GM12875 (cell line): ENCODE measurements around the gene TMC5.

ENCODE experiments used
- H3K4me3 ChIP-seq: one replicate; pipeline ENCODE4 v1.5.1; 2011; ENCODE audit warnings: low read depth, low read length, control low read depth
- CTCF ChIP-seq: IDR thresholded peaks from 2 replicates; pipeline ENCODE4 v1.5.1; 2011; ENCODE audit warnings: low read depth, mild to moderate bottlenecking, control low read depth, inconsistent platforms, low read length, moderate library complexity, borderline replicate concordance; ENCODE audit not compliant: insufficient read depth

The TMC5 gene

GRCh38 chr16:19523184-19523558, 105.5 kb downstream of the TMC5 start:
- no peak overlapping the region for H3K4me3 ChIP-seq
- TF ChIP-seq CTCF = no peak

GRCh38 chr16:19523559-19524355, 106.1 kb downstream of the TMC5 start, which contains the start of gene CCP110:
CCP110 (plus strand) TSS chr16:19523942; CDS start chr16:19527882, 3,940 bp downstream.
- peak within 1 kb of the TSS; percentile 90 for H3K4me3 ChIP-seq
- no peak for TF ChIP-seq CTCF

GRCh38 chr16:19524356-19524615, 106.6 kb downstream of the TMC5 start:
- TF ChIP-seq CTCF = no peak
- peak overlapping the region; percentile 90 for H3K4me3 ChIP-seq

DNA sequence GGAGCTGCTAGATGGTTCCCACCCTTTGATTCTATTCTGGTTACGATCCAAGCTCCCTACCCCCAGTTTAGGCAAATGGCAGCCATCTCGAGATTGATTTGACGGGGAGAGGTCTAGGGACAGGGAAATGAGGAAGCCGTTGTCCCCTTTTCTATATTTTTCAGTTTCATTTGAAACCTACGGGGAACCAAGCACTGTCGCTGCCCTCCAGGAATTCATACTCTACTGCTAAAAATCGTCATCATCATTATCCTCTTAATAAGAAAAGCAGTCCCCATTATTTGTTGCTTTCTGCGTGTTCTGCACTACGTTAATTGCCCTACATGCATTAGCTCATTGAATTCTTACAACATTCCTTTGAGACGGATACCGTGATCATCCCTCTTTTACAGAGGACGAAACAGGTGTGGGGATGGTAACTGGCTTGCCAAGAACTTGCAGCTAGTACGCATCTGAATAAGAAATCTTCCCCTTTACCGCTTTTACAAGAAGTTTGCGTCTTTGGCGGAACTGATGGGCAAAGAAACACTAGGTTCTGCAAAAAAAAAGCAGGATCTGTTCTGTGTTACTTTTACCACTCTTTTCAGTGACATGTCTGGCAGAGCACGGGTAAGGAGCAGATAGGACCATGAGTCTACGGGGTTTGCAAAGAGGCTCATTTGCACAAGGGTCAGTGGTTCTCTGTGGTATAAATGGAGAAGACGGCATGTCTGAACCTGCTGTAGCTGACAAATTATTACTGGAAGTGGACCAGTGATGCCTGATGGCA, 107.1 kb downstream of the TMC5 start:
- H3K4me3 ChIP-seq = peak overlapping the region; percentile 90
- no peak for TF ChIP-seq CTCF

DNA sequence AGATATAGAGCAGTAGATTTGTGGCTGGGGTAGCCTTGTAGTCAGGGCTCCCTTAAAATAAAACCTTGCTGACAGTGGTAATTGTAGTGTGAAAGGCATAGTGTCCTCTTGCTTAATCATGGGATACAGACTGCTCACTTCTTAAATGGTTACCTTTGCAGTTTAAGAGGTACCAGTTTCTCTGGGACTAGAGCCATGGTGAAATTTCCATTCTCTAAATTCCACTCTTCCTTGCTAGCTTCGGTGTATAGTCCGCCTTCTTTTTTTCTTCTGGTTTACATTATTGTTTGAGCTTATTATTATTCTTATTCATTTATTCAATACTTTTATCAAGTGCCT, 107.7 kb downstream of the TMC5 start:
- H3K4me3 ChIP-seq = peak overlapping the region; percentile 90
- TF ChIP-seq CTCF = no peak

DNA sequence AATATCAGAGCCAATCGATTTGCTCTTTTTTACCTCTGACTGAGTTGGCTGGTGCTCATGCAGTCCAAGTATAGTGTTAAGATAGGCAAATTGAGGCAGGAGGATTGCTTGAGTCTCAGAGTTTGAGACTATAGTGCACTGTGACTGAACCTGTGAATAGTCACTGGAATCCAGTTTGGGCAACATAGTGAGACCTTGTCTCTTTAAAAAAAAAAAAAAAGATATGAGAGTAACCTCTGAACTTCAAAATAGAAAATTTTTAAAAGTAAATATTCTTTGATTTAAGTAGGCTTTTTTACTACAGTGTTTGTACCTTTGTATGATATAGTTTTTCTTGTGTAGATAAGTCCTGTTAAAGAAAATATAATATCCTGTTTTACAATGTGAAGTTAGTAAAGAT, 109.5 kb downstream of the TMC5 start:
- no peak overlapping the region for H3K4me3 ChIP-seq
- TF ChIP-seq CTCF = no peak

DNA sequence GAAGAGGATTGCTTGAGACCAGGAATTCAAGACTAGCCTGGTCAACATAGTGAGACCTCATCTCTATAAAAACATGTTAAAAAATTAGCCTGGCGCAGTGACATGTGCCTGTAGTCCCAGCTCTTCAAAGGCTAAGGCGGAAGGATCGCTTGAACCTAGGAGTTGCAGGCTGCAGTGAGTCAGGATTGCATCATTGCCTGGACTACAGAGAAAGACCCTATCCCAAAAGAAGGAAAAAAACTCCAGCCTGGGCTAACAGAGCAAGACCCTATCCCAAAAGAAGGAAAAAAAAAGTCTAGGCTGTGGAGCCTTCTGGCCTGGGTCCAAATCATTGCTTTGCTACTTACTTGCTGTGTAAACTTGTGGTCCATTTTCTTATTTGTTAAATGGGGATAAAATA, 111.0 kb downstream of the TMC5 start:
- H3K4me3 ChIP-seq = no peak overlapping the region
- TF ChIP-seq CTCF = no peak
